Fibroblast of villous mesenchyme (primary cell): ENCODE results near the gene CELSR1. TPM values are rescaled to one million over a fixed set of nuclear protein-coding genes. Genes with fewer than 3 reads are reported as not detected.

ENCODE experiments used
- DNase-seq: peaks from one replicate; pipeline ENCODE4 v3.0.0-alpha.2; 2010; ENCODE audit warnings: low read depth
- H3K4me3 ChIP-seq: 2 replicates; pipeline ENCODE4 v1.5.1; 2011; ENCODE audit warnings: low read depth, mild to moderate bottlenecking, low read length
- CTCF ChIP-seq: IDR thresholded peaks from 2 replicates; pipeline ENCODE4 v1.5.1; 2012; ENCODE audit warnings: low read depth, mild to moderate bottlenecking, low read length; ENCODE audit not compliant: insufficient read depth
- total RNA-seq: library from RNA; depleted of rRNA; stranded (reverse); fragments of >200 nt; gene quantifications from 2 replicates; pipeline ENCODE4 v1.2.3, GENCODE V29; 2012

Gene CELSR1
- total RNA-seq, 1 donor, result 1.7 TPM

GRCh38 chr22:46445771-46446420 is 91.5 kb downstream of the CELSR1 start:
- TF ChIP-seq CTCF, result no peak
- H3K4me3 ChIP-seq, result no peak overlapping the region
- DNase-seq, result no peak

DNA sequence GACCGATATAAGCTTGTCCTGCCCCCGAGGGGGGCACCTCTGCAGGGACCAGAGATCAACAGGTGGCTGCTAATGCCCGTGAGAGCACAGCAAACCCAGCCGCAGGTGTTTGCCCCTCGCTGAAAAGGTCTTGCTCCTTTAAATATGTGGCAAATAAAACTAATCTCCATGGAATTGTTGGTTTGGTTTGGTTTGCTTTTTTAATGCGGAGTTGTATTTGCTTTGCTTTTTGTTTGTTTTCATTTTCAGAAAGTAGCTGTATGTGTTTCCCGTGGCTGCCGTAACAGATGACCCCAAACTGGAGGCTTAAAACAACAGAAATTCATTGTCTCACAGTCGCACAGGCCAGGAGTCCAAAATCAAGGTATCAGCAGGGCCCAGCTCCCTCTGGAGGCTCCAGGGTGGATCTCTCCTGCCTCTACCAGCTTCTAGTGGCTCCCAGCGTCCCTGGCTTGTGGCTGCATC is 93.0 kb downstream of the CELSR1 start:
- no peak overlapping the region for H3K4me3 ChIP-seq
- DNase-seq, result no peak
- TF ChIP-seq CTCF, result no peak

GRCh38 chr22:46443850-46444389 is 93.5 kb downstream of the CELSR1 start:
- no peak overlapping the region for H3K4me3 ChIP-seq
- no peak for TF ChIP-seq CTCF
- DNase-seq, result no peak

DNA sequence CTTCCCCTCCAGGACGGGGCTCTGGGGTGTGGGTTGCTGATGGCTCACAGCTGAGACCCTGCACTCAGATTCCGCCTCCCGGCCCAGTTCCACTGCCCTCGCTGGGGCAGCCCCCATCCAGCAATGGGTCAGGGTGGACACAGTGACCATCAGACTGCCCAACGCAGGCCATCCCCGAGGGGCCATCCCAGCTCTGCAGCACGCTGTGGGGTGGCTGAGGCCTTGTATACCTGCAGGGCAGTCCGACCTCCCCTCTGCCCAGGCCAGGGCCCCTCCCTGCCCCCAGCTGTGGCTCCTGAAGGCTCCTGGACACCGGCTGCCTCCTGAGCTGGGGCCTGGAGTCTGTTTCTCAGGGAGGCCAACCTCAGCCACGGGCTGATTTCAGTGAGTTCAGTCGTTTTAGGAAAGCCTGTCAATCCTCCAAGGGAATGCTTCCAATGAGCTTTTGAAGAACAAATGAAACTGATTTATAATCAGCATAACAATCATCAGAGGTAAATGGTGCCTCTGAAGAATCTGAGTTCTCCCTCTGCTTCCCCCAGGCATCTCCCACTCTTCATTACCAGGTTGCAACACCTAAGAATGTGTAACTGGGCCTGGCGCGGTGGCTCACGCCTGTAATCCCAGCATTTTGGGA is 95.1 kb downstream of the CELSR1 start:
- DNase-seq, result no peak
- no peak overlapping the region for H3K4me3 ChIP-seq

DNA sequence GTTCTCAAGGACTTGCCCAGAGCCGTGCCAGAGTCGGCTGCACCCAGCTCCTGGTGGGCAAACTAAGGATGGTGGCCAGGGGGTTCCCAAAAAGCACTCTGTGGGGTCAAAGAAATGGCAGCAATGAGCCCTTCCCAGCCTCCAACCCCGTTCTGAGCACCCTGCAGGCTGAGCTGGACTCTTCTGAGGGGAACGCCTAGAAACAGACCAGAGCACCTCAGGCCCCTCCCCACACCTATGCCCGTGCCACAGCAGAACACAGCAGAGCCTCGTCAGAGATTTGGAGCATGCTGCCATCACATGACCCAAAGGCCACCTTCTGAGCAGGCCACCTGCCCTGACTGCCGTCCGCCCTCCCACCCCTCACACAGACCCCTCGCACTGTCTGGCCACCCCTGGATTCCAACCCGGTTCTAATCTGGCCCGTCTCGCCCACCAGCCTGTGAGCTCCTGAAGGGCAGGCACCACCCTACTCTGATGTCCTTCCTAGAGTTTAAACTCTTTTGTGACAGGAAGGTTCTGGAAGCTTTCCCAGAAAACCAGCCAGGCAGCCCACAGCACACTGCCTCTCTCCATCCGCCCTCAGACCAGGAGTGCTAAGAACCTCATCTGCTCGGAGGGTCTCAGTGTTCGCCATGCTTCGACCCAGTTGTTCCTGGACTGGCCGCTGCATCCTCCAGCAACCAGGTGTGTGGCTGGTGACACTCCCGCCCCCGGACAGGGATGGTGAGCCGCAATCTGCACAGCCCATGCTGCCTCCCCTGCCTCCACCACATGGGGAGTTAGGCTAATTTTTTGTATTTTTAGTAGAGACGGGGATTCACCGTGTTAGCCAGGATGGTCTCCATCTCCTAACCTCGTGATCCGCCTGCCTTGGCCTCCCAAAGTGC is 97.6 kb downstream of the CELSR1 start:
- TF ChIP-seq CTCF, result no peak
- DNase-seq, result no peak
- no peak overlapping the region for H3K4me3 ChIP-seq

More for the DNA sequence above, 95.1 kb downstream of the CELSR1 start:
- TF ChIP-seq CTCF, result no peak

- DNase-seq, result no peak
- TF ChIP-seq CTCF, result no peak
- H3K4me3 ChIP-seq, result no peak overlapping the region
These were observed 98.3 kb downstream of the CELSR1 start for GRCh38 chr22:46439111-46439510.
